Measurements from ENCODE around the gene PTPRS.

The PTPRS gene

GRCh38 chr19:5337126-5337525, 3.5 kb downstream of the PTPRS start:
- TF ChIP-seq ZFX (IDR thresholded peaks at IDR 0.05; ENCODE audit: borderline replicate concordance) = no peak
- TF ChIP-seq, protein P1, sequence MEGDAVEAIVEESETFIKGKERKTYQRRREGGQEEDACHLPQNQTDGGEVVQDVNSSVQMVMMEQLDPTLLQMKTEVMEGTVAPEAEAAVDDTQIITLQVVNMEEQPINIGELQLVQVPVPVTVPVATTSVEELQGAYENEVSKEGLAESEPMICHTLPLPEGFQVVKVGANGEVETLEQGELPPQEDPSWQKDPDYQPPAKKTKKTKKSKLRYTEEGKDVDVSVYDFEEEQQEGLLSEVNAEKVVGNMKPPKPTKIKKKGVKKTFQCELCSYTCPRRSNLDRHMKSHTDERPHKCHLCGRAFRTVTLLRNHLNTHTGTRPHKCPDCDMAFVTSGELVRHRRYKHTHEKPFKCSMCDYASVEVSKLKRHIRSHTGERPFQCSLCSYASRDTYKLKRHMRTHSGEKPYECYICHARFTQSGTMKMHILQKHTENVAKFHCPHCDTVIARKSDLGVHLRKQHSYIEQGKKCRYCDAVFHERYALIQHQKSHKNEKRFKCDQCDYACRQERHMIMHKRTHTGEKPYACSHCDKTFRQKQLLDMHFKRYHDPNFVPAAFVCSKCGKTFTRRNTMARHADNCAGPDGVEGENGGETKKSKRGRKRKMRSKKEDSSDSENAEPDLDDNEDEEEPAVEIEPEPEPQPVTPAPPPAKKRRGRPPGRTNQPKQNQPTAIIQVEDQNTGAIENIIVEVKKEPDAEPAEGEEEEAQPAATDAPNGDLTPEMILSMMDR (IDR thresholded peaks at IDR 0.05) = no peak
- H3K27ac ChIP-seq = no peak overlapping the region

- no peak overlapping the region for H3K27ac ChIP-seq
- TF ChIP-seq, protein P1 (IDR thresholded peaks at IDR 0.05) = no peak
- no peak for TF ChIP-seq ZFX (IDR thresholded peaks at IDR 0.05; ENCODE audit: borderline replicate concordance)
These were observed 4.2 kb downstream of the PTPRS start for GRCh38 chr19:5336195-5336965.

- H3K27ac ChIP-seq = no peak overlapping the region
These were observed 5.0 kb downstream of the PTPRS start for GRCh38 chr19:5335593-5335992.

DNA sequence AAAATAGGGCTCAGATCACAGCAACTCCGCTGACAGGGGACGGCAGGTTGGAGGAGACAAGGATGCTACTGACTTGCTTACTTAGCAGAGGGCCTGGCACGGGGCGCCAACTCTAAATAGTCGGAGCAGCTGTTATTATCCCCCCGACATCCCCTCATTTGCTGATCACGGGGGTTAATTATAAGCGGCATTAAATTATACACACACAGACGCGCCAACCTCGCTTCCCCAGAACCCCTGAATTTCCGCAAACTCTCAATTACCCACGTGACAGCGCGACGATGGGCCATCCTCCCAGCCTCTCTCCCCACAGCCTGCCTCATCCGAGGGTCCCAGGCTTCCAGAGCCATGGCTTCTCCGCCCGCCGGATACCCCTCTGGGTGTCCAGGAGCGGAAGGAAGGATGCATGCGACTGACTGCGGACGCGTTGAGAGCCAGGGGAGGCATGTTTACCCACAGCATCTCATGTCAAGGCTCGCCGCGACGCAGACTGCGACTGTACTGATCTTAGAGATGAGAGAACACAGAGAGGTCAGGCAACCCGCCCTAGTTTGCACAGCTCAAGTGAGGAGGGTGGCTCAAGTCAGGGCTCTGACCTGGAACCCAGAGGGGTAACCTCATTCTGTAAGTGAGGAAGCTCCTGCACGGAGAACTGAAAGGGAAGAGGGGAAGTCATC, 5.7 kb downstream of the PTPRS start:
- no peak for TF ChIP-seq ZFX (IDR thresholded peaks at IDR 0.05; ENCODE audit: borderline replicate concordance)
- no peak overlapping the region for H3K27ac ChIP-seq

More at GRCh38 chr19:5335593-5335992, 5.0 kb downstream of the PTPRS start:
- TF ChIP-seq, protein P1 (IDR thresholded peaks at IDR 0.05) = no peak
- no peak for TF ChIP-seq ZFX (IDR thresholded peaks at IDR 0.05; ENCODE audit: borderline replicate concordance)

DNA sequence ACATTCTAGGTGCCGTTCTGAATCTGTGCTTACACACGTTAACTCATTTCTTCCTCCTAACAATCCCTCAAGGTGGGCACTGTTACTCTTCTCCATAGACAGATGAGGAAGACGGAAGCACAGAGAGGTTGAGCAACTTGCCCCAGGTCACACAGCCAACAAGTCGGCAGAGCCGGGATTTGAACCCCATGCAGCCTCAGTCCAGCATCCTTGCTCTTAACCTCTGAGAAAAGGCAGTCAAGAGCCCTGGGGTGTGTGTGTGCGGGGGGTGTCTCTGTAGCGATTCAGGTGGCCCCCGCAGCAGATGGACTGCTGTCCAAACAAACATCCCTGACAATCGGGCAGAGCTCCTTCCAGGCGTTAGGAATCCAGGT, 6.3 kb downstream of the PTPRS start:
- no peak for TF ChIP-seq ZFX (IDR thresholded peaks at IDR 0.05; ENCODE audit: borderline replicate concordance)
- TF ChIP-seq, protein P1 (IDR thresholded peaks at IDR 0.05) = no peak

DNA sequence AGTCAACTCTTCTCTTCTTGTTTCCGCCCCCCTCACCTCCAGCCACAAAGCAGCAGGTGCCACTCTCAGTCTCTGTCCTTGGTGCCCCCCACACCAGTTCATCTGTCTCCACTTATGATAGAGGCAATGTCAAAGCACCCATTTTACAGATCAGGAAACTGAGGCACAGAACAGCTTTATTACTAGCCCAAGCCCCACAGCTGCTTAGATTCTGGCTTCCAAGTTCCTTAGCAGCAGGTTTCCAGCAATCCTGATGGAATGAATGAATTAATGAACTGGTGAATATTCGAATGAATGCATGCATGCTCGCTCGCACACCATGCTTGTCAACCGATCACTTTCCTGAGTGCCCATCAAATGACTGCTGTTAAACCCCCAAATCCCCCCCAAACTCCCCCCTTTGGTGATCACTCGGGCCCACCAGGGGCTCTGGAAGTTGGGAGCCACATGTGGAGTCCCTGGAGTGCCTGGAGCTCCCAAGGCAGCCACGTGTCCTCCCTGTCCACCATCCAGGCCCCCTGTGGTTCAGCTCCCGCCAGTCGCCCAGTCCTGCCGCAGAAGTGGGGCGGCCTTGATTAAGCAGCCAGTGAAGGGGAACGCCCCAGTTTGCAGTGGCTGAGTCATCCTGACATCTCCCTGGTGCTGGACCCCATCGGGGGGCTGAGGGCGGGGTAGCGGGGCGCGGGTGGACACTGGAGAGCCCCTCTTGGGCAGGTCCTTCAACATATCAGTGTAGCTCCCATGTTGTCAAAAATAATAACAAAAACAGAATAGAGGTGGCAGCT, 6.8 kb downstream of the PTPRS start:
- no peak for TF ChIP-seq ZFX (IDR thresholded peaks at IDR 0.05; ENCODE audit: borderline replicate concordance)
- TF ChIP-seq, protein P1 (IDR thresholded peaks at IDR 0.05) = no peak
- H3K27ac ChIP-seq = no peak overlapping the region

More for the DNA sequence above, 6.3 kb downstream of the PTPRS start:
- no peak overlapping the region for H3K27ac ChIP-seq

DNA sequence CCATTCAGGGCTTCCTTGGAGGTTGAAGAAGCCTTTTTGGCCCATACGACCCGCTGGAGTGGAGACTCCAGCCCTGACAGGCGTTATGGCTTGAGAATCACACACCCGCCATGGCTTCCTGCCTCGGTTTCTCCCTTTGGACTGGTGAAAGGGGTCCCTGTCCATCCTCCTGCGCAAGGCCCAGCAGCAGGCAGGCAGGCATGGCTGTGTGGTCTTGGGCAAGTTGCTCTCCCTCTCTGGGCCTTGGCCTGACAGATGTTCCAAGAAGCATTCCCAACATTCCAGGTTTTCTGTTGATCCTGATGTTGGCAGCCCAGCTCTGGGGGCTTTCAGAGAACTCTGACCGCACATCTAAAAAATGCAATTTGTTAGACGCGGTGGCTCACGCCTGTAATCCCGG, 8.1 kb downstream of the PTPRS start:
- H3K27ac ChIP-seq = no peak overlapping the region
- TF ChIP-seq, protein P1 (IDR thresholded peaks at IDR 0.05) = no peak
- no peak for TF ChIP-seq ZFX (IDR thresholded peaks at IDR 0.05; ENCODE audit: borderline replicate concordance)

Data from 22Rv1 (cell line).